C4-2B (cell line): ENCODE data around the gene NUMB.

Experiments
- ZFX ChIP-seq: fragments of 450-650 bp; IDR thresholded peaks from 2 replicates; pipeline ENCODE4 v1.6.1; 2017
- TF ChIP-seq, protein P1 (sequence below): fragments of 450-650 bp; conservative IDR thresholded peaks from 2 replicates; pipeline ENCODE4 v1.5.1; 2017; ENCODE audit warnings: mild to moderate bottlenecking

DNA sequence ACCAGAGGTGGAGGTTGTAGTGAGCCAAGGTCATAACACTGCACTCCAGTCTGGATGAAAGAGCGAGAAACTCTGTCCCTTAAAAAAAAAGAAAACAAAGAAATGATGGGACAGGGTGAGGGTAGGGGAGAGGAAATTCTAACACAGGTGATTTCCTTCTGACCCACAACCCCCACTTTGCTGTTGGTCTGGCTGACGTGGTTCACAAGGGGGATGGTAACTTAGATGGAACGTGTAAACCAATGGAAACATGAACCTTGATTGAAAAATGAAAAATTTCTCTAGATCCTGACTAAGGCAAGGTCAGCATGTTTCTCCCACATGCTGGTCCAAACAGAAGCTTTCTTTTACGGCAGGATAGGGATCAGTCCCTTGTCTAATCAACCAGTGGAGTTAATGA, 16.6 kb upstream of the NUMB start:
- TF ChIP-seq, protein P1, sequence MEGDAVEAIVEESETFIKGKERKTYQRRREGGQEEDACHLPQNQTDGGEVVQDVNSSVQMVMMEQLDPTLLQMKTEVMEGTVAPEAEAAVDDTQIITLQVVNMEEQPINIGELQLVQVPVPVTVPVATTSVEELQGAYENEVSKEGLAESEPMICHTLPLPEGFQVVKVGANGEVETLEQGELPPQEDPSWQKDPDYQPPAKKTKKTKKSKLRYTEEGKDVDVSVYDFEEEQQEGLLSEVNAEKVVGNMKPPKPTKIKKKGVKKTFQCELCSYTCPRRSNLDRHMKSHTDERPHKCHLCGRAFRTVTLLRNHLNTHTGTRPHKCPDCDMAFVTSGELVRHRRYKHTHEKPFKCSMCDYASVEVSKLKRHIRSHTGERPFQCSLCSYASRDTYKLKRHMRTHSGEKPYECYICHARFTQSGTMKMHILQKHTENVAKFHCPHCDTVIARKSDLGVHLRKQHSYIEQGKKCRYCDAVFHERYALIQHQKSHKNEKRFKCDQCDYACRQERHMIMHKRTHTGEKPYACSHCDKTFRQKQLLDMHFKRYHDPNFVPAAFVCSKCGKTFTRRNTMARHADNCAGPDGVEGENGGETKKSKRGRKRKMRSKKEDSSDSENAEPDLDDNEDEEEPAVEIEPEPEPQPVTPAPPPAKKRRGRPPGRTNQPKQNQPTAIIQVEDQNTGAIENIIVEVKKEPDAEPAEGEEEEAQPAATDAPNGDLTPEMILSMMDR, result no peak
- no peak for TF ChIP-seq ZFX
